Measurements from ENCODE around the gene ZNF487. TPM values are rescaled to one million over a fixed set of nuclear protein-coding genes. Genes with fewer than 3 reads are reported as not detected.

Gene ZNF487
- total and polyA plus RNA-seq, 2 experiments from 2014 or later = 2.9 to 4.6 TPM

- TF ChIP-seq NANOG (IDR thresholded peaks at IDR 0.05; ENCODE audit: borderline replicate concordance) (no peak), POLR2AphosphoS5 (IDR thresholded peaks at IDR 0.05; ENCODE audit: low read depth) (peak; percentile 68), CREB1 (CRISPR knock-in tag; IDR thresholded peaks at IDR 0.05; ENCODE audit: low read depth) (no peak), EZH2 (IDR thresholded peaks at IDR 0.05; ENCODE audit: low read depth, unreplicated experiment) (no peak), CTCF (conservative IDR thresholded peaks at IDR 0.05; ENCODE audit: low read depth in 2 of 2) (no peak), STAT1 (IDR thresholded peaks at IDR 0.05; ENCODE audit: unreplicated experiment) (no peak), ZNF331 (CRISPR knock-in tag; IDR thresholded peaks at IDR 0.05; ENCODE audit: low read depth) (no peak)
Observed at GRCh38 chr10:43396928-43397624, 39.8 kb upstream of the ZNF487 start (continued).

GRCh38 chr10:43398939-43399319 lies 38.0 kb upstream of the ZNF487 start:
- H3F3A ChIP-seq (replicated peaks; ENCODE audit: low read depth) = peaks cover 24% of the 10 kb centered on the region
- Mint-ChIP-seq H3K27me3 (ENCODE audit: insufficient read depth, low read depth, poor library complexity) (peaks cover 28% of the 10 kb centered on the region), H3K36me3 (ENCODE audit: low read depth) (peaks cover 57% of the 10 kb centered on the region), H3K4me3 (no peak overlapping the region), H3K4me1 (peaks cover 62% of the 10 kb centered on the region), H3K9me3 (no peaks in the 10 kb centered on the region; the same call in 2 of the 3 replicates), H3K27ac (0 out of 2 replicates have a peak overlapping the region, but pooled peaks have one; percentile 30)
- no peak for ATAC-seq
- TF ChIP-seq POLR2AphosphoS5 (IDR thresholded peaks at IDR 0.05; ENCODE audit: low read depth) (no peak), STAT1 (IDR thresholded peaks at IDR 0.05; ENCODE audit: unreplicated experiment) (no peak), NANOG (IDR thresholded peaks at IDR 0.05; ENCODE audit: borderline replicate concordance) (no peak), JUNB (IDR thresholded peaks at IDR 0.05; ENCODE audit: unreplicated experiment) (no peak), ZNF114 (CRISPR knock-in tag; IDR thresholded peaks at IDR 0.05) (no peak), EZH2phosphoT487 (IDR thresholded peaks at IDR 0.05; ENCODE audit: unreplicated experiment) (no peak), ZNF331 (CRISPR knock-in tag; IDR thresholded peaks at IDR 0.05; ENCODE audit: low read depth) (no peak), ETS1 (IDR thresholded peaks at IDR 0.05) (no peak)
- H4K20me1 ChIP-seq (replicated peaks; ENCODE audit: insufficient read depth) = peaks cover 61% of the 10 kb centered on the region
- no peak overlapping the region for H2AFZ ChIP-seq
- H3K36me3 ChIP-seq (ENCODE audit: insufficient read depth) = peaks cover 18% of the 10 kb centered on the region
- no peak for DNase-seq (ENCODE audit: low spot score)
- peak overlapping the region; percentile 79; the same call in 1 of the 2 replicates for H3K4me2 ChIP-seq
- H3K27me3 ChIP-seq (ENCODE audit: insufficient read depth) = no peaks in the 10 kb centered on the region
- H3K4me1 ChIP-seq (ENCODE audit: insufficient read depth) = peaks cover 61% of the 10 kb centered on the region
- H3K4me3 ChIP-seq = no peak overlapping the region
- H3K27ac ChIP-seq (ENCODE audit: low read depth) = peak overlapping the region; percentile 95
- peaks cover 93% of the 10 kb centered on the region for H3K79me2 ChIP-seq (replicated peaks; ENCODE audit: insufficient read depth)
- no peaks in the 10 kb centered on the region for H3K9me2 ChIP-seq (ENCODE audit: insufficient read depth)

Measured in GM23338 (cell line).